K562 (cell line): ENCODE measurements around the gene RABEPK.

Experiments
- CTCF ChIP-seq, 3 experiments: IDR thresholded peaks in 2 of 3; conservative IDR thresholded peaks in 1 of 3; 2 replicates each; pipeline ENCODE4 v1.5.1; 2011 to 2012; ENCODE audit warnings: low read length in 3 of 3, mild to moderate bottlenecking in 3 of 3, control low read depth in 2 of 3, improper control_type of control experiment in 1 of 3, inconsistent platforms in 1 of 3, low read depth in 1 of 3, mixed read lengths in 1 of 3, moderate library complexity in 1 of 3; ENCODE audit not compliant: insufficient read depth in 2 of 3
- EP400 ChIP-seq: fragments of 450-650 bp; IDR thresholded peaks from 2 replicates; pipeline ENCODE4 v1.6.1; 2017; ENCODE audit warnings: antibody characterized with exemption, mild to moderate bottlenecking, moderate library complexity
- FOXA1 ChIP-seq: fragments of 450-650 bp; IDR thresholded peaks from 2 replicates; pipeline ENCODE4 v1.6.1; 2016; ENCODE audit warnings: mild to moderate bottlenecking, borderline replicate concordance
- SMC3 ChIP-seq: conservative IDR thresholded peaks from 2 replicates; pipeline ENCODE4 v1.6.1; 2011; ENCODE audit warnings: low read depth, low read length, improper control_type of control experiment; ENCODE audit not compliant: insufficient read depth
- TBP ChIP-seq: optimal IDR thresholded peaks from 2 replicates; pipeline ENCODE3; 2011; ENCODE audit warnings: low read depth, low read length, improper control_type of control experiment
- USF1 ChIP-seq: sonication (generic); formaldehyde crosslinking; IDR thresholded peaks from 2 replicates; pipeline ENCODE4 v1.9.0; 2022; ENCODE audit warnings: mild to moderate bottlenecking, missing genetic modification reagents

GRCh38 chr9:125177888-125178287 is 22.5 kb upstream of the RABEPK start:
- no peak for TF ChIP-seq USF1 (CRISPR knock-in tag)
- TF ChIP-seq SMC3 = no peak
- TF ChIP-seq FOXA1 = no peak
- no peak for TF ChIP-seq TBP
- no peak for TF ChIP-seq EP400
- TF ChIP-seq CTCF (IDR thresholded peaks at IDR 0.05 in 2 of 3, conservative IDR thresholded peaks at IDR 0.05 in 1 of 3; ENCODE audit: insufficient read depth in 2 of 3, low read depth in 1 of 3, low read length in 3 of 3) = no peak
